Measurements from ENCODE around the gene MICAL2.

MICAL2 gene

DNA sequence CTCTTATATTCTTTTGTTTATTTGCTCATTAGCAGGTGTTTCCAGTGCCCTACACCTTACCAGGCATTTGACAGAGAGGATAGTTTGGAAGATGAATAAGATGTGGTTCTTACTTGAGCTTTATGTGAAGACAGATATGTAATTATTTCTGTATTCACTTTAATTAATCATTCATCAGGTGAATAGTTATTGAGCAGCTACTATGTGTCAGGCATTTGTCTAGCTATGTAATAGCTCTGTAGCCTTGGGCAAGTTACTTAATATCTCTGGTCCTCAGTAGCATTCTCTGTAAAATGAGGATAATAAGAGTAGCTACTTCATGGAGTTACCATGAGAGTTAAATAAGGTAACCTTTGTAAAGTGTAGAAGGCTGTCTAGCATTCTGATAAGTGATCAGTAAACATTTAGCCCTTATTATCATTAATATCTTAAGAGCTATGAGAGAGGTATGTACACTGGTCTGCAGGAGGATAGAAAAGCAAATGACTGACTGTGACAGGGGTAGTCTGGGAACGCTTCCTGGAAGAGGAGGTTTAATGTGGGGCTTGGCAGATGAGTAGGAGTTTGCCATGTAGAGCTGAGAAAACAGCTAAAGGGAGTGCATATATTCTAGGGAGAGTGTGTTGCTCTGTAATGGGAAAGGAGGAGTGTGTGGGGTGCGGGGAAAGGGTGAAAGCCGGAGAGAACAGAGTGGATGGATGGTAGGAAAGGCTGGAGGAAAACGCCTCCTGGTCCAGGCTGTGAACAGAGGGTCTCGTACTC is 56.1 kb downstream of the MICAL2 start:
- no peak for DNase-seq (ENCODE audit: extremely low read depth in 1 of 2, low read depth in 1 of 2)

DNA sequence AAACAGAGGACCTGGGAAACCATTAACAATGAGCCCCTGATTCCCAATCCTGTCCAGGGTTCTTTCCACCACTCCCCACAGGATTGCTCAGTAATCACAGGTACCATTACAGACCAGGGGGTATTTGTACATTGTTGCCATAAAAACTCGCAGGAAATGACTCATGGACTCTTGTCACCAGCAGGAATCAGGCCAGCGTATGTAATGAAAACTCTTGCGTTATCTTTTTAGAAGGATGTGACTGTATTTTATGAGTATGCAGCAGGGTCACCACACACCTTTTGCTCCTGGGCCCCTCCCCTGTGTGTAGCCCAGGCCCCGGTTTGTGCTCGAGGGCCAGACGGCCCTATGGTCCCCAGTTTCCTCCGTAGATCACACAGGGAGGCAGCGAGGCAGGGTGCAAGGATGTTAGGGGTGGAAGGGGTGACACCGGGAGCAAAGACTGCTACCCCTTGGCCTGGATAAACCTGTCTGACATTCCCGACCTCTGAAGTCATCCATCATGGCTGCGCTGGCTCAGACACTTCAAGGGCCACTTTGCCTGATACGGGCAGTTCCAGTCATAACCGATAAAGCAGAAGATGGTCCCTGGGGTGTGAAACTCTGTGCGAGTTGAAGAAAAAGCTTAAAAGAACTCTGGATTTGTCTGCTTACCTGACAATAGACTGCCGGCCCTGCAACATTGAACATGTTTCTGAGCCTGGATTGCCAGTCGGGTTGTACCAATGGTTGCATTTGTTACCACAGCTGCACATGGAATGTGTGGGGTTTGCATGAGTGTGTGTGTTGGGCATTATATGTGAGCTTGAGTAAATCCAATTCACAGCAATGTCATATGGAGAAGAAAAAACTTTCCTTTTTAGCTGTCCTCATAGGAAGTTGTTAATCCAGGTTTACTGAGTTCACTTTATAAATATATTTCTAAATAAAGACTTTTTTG is 56.9 kb downstream of the MICAL2 start:
- no peak for DNase-seq (ENCODE audit: extremely low read depth in 1 of 2, low read depth in 1 of 2)

GRCh38 chr11:12168114-12168513 is 57.7 kb downstream of the MICAL2 start:
- no peak for DNase-seq (ENCODE audit: extremely low read depth in 1 of 2, low read depth in 1 of 2)

DNA sequence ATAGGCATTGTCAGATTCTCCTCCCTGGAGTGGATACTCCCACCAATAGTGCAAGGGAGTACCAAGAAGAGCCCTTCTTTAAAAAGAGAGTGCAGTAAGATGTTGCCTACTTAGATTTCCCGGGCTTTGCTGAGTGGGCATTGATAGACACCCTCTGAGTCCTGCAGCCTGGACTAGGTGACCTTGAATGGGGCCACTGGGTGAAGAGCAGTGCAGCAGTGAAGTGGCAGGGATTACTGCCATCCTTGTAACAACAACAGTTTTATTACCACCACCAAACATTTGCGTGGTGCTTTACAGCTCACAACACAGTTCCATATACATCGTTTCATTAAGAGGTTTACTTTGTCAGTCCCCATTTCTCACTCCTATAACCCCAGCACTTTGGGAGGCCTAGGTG is 59.4 kb downstream of the MICAL2 start:
- DNase-seq (ENCODE audit: extremely low read depth in 1 of 2, low read depth in 1 of 2), result no peak

DNA sequence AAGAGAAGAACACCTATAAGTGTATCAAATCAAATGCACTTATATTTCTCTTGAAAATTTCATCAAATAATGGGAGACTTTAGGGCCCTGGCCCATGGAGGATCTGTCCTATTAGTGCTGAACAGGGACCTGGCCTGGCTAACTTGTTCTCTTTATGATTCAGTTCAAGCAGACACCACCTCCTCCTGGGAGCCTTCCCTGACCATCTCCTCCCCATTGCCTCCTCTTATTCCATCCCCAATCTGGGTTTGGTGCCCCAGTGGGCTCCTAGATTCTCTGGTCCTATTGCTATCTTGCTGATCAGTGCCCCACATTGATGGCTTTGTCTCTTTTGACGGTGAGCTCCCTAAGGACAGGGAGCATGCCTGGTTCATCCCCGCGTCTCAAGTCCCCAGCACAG is 60.1 kb downstream of the MICAL2 start:
- no peak for DNase-seq (ENCODE audit: extremely low read depth in 1 of 2, low read depth in 1 of 2)

- no peak for DNase-seq (ENCODE audit: extremely low read depth in 1 of 2, low read depth in 1 of 2)
Measured at GRCh38 chr11:12170984-12171383, 60.6 kb downstream of the MICAL2 start.

DNA sequence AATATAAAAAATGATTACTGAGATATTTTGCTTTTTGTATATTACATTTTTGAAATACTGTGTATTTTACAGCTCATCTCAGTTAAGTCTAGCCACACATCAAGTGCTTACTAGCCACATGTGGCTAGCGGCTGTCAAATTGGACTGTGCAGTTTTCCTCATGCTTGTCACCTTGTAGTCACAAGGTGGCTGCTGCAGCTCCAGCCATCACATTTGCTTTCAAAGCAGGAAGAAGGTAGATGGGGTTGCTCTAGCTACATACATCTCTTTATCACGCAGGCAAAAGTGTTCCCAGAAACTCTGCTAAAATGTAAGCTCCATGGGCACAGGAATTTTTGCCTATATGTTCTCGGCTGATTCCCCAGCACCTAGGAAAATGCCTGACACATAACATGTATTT is 61.5 kb downstream of the MICAL2 start:
- DNase-seq (ENCODE audit: extremely low read depth in 1 of 2, low read depth in 1 of 2), result no peak

DNA sequence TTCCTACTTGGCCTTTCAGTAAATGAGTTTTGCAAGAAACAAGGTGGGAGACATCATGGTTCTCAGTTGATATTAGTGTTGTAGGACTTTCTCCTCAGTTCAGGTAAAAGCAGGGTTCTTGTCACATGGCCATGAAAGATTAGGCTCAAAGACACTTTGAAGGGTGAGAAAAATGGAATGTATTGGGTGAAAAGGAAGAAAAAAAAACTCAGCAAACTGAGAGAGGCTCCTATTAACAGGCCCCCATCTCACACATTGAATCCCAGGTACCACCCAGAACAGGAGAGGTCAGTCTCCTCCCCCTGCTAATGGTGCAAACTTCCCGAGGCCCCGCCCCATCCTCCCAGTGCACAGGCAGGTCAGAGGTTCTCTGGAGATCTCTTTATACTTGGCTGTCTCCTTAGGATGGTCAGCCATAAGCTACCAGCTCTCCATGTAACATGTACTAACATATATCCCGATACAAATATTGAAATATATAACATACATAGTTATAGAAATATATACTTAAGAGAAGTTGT is 62.2 kb downstream of the MICAL2 start:
- no peak for DNase-seq (ENCODE audit: extremely low read depth in 1 of 2, low read depth in 1 of 2)

DNA sequence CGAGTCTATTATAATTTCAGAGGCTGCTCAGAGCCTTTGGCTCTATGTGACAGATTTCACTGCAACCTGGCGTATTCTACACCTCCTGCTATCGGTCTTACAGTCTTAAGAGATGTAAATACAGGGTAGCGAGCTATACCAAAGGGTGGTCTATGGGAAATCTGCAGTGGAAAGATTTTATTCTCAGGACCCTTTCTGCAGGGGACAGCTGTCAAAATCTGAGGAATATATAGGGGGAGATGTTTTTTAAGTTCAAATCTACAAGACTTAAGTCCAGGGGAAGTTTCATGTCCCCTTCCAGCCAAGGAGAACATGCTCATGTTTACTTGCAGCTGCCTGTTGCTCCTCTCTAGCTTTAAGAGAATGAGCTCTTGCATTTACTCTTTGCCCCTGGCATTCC is 62.7 kb downstream of the MICAL2 start:
- DNase-seq (ENCODE audit: extremely low read depth in 1 of 2, low read depth in 1 of 2), result no peak

- DNase-seq (ENCODE audit: extremely low read depth in 1 of 2, low read depth in 1 of 2), result no peak
Measured at GRCh38 chr11:12174128-12174476, 63.7 kb downstream of the MICAL2 start.

DNA sequence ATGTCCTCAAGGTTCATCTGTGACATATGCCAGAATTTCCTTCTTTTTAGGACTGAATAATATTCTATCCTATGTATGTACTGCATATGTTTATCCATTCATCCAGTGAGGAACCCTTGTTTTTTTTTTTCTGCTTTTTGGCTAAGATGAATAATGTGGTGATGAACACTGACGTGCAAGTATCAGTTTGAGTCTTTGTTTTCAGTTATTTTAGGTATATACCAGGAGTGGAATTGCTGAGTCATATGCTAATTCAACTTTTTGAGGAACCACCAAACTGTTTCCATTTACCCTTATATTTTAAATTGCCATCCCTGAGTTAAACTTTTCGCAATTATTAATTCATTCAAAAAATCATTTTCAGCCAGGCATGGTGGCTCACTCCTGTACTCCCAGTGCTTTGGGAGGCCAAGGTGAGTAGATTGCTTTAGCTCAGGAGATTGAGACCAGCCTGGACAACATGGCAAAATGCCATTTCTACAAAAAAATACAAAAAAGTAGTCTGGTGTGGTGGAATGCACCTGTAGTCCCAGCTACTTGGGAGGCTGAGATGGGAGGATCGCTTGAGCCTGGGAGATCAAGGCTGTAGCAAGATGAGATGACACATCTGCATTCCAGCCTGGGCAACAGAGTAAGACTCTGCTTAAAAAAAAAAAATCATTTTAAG is 64.2 kb downstream of the MICAL2 start:
- no peak for DNase-seq (ENCODE audit: extremely low read depth in 1 of 2, low read depth in 1 of 2)

DNA sequence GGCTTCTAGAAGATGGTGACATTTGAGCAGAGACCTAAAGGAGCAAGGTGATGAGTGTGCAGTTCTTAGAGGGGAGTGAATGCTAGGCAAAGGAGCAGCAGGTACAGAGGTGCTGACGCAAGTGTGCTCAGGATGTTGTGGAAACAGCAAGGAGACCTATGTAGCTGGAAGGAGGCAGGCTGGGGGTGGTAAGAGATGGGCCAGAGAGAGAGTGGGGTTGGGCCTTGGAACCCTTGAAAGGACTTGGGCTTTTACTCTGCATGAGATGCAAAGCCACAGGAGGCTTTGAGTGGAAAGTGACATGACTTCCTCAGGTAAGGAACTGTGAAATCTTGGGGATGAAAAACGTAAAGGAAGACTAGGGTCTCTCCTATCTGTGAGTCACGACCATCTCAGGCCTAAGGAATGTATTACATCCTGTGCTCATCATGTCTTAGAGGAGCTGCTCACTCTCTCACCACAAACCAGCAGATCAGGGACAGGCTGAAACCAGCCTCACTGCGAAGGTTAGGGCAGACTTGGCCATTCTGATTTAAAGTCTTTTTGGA is 65.4 kb downstream of the MICAL2 start:
- DNase-seq (ENCODE audit: extremely low read depth in 1 of 2, low read depth in 1 of 2), result no peak

GRCh38 chr11:12176410-12176809 is 66.0 kb downstream of the MICAL2 start:
- no peak for DNase-seq (ENCODE audit: extremely low read depth in 1 of 2, low read depth in 1 of 2)

DNA sequence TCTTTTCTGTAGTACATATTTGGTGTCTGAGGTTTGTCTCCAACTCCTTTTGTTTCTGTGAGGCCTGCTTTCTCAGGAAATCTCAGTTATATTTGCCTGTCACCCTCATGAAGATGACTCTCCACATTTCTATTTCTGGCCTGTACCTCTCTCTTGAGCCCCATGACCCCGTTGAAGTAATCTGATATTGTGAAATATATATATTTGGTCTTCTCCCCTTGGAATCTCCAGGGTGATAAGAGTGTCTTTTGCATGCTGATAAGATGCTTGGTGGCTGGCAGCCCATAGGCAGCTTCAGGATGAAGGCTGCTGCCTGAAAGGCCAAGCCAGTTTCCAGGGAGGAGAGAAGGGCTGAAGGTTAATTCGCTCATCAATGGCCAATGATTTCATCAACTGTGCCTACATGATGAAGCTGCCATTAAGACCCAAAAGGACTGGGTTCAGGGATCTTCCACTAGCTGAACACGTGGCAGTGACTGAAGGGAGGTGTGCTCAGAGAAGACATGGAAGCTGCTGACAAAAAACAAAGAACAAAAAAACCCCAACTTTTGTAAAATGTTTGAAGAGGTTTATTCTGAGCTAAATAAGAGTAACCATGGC is 67.4 kb downstream of the MICAL2 start:
- no peak for DNase-seq (ENCODE audit: extremely low read depth in 1 of 2, low read depth in 1 of 2)

DNA sequence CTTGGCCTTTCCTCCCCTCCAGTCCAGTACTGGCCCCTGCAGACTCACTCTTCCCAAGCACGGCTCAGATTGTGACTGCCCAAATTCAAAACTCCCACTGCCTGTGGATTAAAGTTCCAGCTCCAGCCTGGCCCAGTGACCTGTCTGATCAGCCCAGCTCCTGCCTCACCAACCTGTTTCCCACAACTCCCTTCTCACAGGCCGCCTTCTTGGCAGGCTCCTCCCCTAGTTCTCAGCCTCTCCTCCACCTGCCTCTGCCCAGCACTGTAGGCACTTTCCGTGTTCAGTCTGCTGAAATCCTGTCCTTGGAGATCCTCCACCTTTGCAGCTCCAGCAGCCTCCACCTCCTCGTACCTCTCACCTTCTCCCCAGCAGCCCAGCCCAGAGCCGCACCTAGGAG is 68.6 kb downstream of the MICAL2 start:
- DNase-seq (ENCODE audit: extremely low read depth in 1 of 2, low read depth in 1 of 2), result no peak

DNA sequence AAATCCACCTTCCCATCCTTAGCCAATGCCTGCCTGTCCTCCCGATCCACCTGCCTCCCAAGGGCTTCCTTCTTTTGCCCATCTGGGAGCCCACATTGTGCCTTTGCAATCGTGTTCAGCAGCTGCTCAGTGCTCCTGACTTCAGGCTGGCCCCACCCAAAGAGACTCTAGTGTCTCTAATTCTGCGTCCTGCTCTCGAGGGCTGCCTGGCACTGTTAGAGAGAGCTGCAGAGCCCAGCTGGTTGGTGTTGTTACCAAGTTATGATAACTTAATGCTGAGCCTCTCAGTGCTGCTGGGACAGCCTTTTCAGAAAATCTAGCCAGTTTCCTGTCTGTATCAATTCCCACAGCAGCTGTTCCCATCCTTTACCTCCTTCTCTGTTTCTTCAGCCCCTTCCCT is 69.1 kb downstream of the MICAL2 start:
- DNase-seq (ENCODE audit: extremely low read depth in 1 of 2, low read depth in 1 of 2), result no peak

DNA sequence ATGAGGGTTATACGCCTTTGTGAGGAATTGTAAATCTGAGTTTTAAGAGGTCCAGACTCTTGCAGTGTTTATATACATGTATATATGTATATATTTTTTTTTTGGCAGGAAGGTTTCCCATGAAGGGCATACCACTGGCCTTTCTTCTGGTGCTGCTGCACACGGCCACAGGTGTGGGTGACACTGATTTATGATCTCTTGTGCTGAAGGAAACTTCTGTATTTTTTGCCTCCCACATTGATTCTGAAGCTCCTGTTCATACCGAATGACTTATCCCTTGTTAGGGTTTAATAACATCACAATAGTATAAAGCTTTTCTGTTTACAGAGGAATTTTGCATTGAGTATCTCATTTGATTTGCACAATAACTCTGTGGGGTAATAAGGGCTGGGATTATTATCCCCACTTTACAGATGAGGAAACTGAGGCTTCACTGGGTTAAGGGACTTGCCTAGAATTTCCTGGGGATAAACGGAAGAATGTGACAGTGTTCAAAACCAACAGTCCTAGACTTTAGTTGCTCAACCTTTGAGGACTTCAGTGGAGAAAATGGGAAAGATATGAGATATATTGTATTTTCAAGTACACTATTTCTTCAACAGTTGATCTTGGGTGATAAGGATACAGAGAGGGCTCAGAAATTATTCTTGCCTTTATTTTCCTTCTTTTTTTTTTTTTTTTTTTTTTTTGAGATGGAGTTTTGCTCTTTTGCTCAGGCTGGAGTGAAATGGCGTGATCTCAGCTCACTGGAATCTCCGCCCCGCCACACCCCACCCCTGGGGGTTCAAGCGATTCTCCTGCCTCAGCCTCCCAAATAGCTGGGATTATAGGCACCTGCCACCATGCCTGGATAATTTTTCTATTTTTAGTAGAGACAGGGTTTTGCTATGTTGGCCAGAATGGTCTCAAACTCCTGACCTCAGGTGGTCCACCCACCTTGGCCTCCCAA is 70.1 kb downstream of the MICAL2 start:
- DNase-seq (ENCODE audit: extremely low read depth in 1 of 2, low read depth in 1 of 2), result no peak

DNA sequence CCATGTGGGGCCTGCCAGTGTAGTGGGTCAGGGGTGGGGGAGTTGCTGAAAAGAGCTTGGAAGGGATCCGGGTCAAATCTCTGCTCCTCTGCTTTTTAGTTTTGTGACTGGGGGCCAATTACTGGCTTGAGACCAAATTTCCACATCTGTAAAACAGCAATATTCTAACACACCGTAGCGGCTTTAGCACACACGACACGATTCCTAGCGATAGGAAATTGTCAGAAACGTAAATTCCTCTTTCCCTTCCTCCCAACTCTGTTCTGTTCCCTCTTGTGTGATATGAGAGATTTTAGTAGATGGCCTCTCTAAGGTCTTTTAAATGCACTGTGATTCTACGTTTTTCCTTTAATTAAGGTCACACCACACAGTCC is 71.9 kb downstream of the MICAL2 start:
- no peak for DNase-seq (ENCODE audit: extremely low read depth in 1 of 2, low read depth in 1 of 2)

DNA sequence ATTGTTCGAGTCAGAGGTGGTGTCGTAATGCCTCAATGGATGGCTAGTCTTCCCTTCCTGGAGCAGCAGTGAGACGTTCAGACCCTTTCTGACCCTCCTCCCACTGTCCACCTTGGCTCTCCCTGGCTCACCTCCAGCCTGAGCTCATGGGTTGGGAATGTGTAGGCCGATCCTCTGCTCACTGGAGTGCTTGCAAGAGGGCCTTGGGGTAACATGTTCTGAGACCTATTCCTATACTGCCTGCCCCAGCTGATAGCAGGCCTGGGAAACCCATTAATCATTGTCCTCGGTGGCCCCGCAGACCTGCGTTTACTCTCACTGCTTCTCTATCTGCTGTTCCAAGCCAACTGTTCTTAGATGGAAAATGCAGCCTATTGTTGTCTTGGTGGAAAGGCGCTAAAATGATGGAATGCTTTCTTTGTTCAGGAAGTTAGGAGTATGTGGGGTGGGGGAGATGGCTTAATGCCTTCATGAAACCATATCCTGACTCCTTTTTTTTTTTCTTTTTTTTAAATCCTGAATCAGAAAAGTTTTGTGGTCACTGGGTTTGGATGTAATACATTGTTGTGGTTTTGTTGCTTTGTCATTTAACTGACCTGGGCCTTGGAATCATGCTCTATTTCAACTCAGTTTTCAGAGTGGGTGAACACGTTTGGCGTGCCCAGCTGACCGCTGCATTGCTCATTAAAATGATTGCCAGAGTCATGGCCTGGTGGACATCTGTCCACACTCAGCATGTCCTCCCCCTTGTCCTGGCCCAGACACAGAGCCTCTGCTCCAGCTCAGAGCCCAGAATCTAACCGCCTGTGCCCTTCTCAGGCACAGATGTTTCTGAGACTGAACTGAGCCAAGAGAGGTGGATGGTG is 72.5 kb downstream of the MICAL2 start:
- DNase-seq (ENCODE audit: extremely low read depth in 1 of 2, low read depth in 1 of 2), result no peak
